HEK293 (cell line): ENCODE measurements around the gene MOCS3.

Experiments used
- CTCF ChIA-PET: fragments of 350-600 bp; formaldehyde crosslinking; extraction: SDS; loops from one replicate; lab custom pipeline; 2021; ENCODE audit warnings: antibody characterized with exemption; lab: Yijun Ruan, JAX
- POLR2A ChIA-PET: fragments of 300-600 bp; formaldehyde crosslinking; extraction: SDS; loops from one replicate; lab custom pipeline; 2020; ENCODE audit warnings: antibody characterized with exemption, inconsistent platforms; lab: Yijun Ruan, JAX
- H3K27ac ChIP-seq: fragments of 200-500 bp; sonication (Bioruptor generic); 2 replicates; pipeline ENCODE4 v1.5.1; 2014; ENCODE audit warnings: low read depth, low read length, control low read depth, inconsistent platforms; ENCODE audit errors: extremely low read depth
- H3K36me3 ChIP-seq, 2 experiments: fragments of 200-500 bp in 1 of 2; sonication (Bioruptor generic) in 1 of 2; 1 replicate in 1 of 2; 2 replicates in 1 of 2; pipeline ENCODE4 v1.5.1; 2014 to 2017; ENCODE audit warnings: inconsistent platforms in 2 of 2, low read length in 2 of 2; ENCODE audit not compliant: control insufficient read depth in 2 of 2, insufficient read depth in 1 of 2
- H3K4me1 ChIP-seq: fragments of 200-500 bp; sonication (Bioruptor generic); 2 replicates; pipeline ENCODE4 v1.5.1; 2014; ENCODE audit warnings: mild to moderate bottlenecking, low read length, inconsistent platforms; ENCODE audit not compliant: control insufficient read depth, insufficient read depth
- H3K4me3 ChIP-seq: 2 replicates; pipeline ENCODE4 v1.5.1; 2011; ENCODE audit warnings: low read depth, mild to moderate bottlenecking, control low read depth, low read length, moderate library complexity
- H3K9me3 ChIP-seq: fragments of 200-500 bp; sonication (Bioruptor generic); 2 replicates; pipeline ENCODE4 v1.5.1; 2014; ENCODE audit warnings: low read depth, low read length, inconsistent platforms; ENCODE audit not compliant: control insufficient read depth, insufficient read depth
- FEZF1 ChIP-seq: fragments of 450-650 bp; formaldehyde crosslinking; IDR thresholded peaks from 2 replicates; pipeline ENCODE4 v1.5.1; 2016; ENCODE audit warnings: missing biosample characterization, missing genetic modification characterization
- KLF10 ChIP-seq: fragments of 450-650 bp; IDR thresholded peaks from 2 replicates; pipeline ENCODE4 v1.5.1; 2018; ENCODE audit warnings: missing biosample characterization, mild to moderate bottlenecking, missing genetic modification characterization
- OSR2 ChIP-seq: fragments of 450-650 bp; formaldehyde crosslinking; IDR thresholded peaks from 2 replicates; pipeline ENCODE4 v1.5.1; 2016; ENCODE audit warnings: missing biosample characterization, missing genetic modification characterization
- OVOL3 ChIP-seq: fragments of 450-650 bp; formaldehyde crosslinking; IDR thresholded peaks from 2 replicates; pipeline ENCODE4 v1.5.1; 2016; ENCODE audit warnings: missing biosample characterization, missing genetic modification characterization
- PRDM1 ChIP-seq: fragments of 450-650 bp; formaldehyde crosslinking; IDR thresholded peaks from 2 replicates; pipeline ENCODE4; 2016; ENCODE audit warnings: missing biosample characterization, missing genetic modification characterization
- SP7 ChIP-seq: fragments of 450-650 bp; formaldehyde crosslinking; IDR thresholded peaks from 2 replicates; pipeline ENCODE4 v1.5.1; 2016; ENCODE audit warnings: missing biosample characterization, missing genetic modification characterization
- ZNF140 ChIP-seq: fragments of 450-650 bp; formaldehyde crosslinking; IDR thresholded peaks from 2 replicates; pipeline ENCODE4 v1.5.1; 2016; ENCODE audit warnings: missing biosample characterization, missing genetic modification characterization
- ZNF146 ChIP-seq: fragments of 450-650 bp; formaldehyde crosslinking; IDR thresholded peaks from 2 replicates; pipeline ENCODE4 v1.5.1; 2016; ENCODE audit warnings: missing biosample characterization, missing genetic modification characterization
- ZNF292 ChIP-seq: fragments of 450-650 bp; formaldehyde crosslinking; IDR thresholded peaks from 2 replicates; pipeline ENCODE4 v1.5.1; 2016; ENCODE audit warnings: low read depth, missing biosample characterization, missing genetic modification characterization, borderline replicate concordance
- ZNF350 ChIP-seq: fragments of 450-650 bp; formaldehyde crosslinking; IDR thresholded peaks from 2 replicates; pipeline ENCODE4 v1.5.0; 2017; ENCODE audit warnings: missing biosample characterization, mild to moderate bottlenecking, missing genetic modification characterization
- ZNF514 ChIP-seq: fragments of 450-650 bp; formaldehyde crosslinking; IDR thresholded peaks from 2 replicates; pipeline ENCODE4 v1.5.1; 2016; ENCODE audit warnings: missing biosample characterization, missing genetic modification characterization
- ZNF529 ChIP-seq: fragments of 450-650 bp; formaldehyde crosslinking; IDR thresholded peaks from 2 replicates; pipeline ENCODE4 v1.5.1; 2017; ENCODE audit warnings: missing genetic modification characterization, missing biosample characterization; ENCODE audit not compliant: insufficient replicate concordance
- ZNF560 ChIP-seq: fragments of 450-650 bp; formaldehyde crosslinking; IDR thresholded peaks from 2 replicates; pipeline ENCODE4 v1.5.1; 2017; ENCODE audit warnings: missing biosample characterization, missing genetic modification characterization, borderline replicate concordance
- ZNF585B ChIP-seq: fragments of 450-650 bp; formaldehyde crosslinking; IDR thresholded peaks from 2 replicates; pipeline ENCODE4 v1.5.1; 2016; ENCODE audit warnings: missing biosample characterization, missing genetic modification characterization
- ZNF600 ChIP-seq: fragments of 450-650 bp; formaldehyde crosslinking; IDR thresholded peaks from 2 replicates; pipeline ENCODE4 v1.5.1; 2016; ENCODE audit warnings: missing biosample characterization, missing genetic modification characterization
- ZNF624 ChIP-seq: fragments of 450-650 bp; formaldehyde crosslinking; IDR thresholded peaks from 2 replicates; pipeline ENCODE4 v1.5.1; 2017; ENCODE audit warnings: missing biosample characterization, missing genetic modification characterization
- ZNF629 ChIP-seq: fragments of 450-650 bp; formaldehyde crosslinking; IDR thresholded peaks from 2 replicates; pipeline ENCODE4 v1.5.1; 2017; ENCODE audit warnings: missing biosample characterization, missing genetic modification characterization
- ZNF664 ChIP-seq: fragments of 450-650 bp; formaldehyde crosslinking; IDR thresholded peaks from 2 replicates; pipeline ENCODE4 v1.5.1; 2016; ENCODE audit warnings: missing biosample characterization, missing genetic modification characterization
- ZNF747 ChIP-seq: fragments of 450-650 bp; formaldehyde crosslinking; IDR thresholded peaks from 2 replicates; pipeline ENCODE4 v1.5.1; 2016; ENCODE audit warnings: missing biosample characterization, missing genetic modification characterization
- ZNF776 ChIP-seq: fragments of 450-650 bp; formaldehyde crosslinking; IDR thresholded peaks from 2 replicates; pipeline ENCODE4 v1.5.0; 2017; ENCODE audit warnings: missing biosample characterization, missing genetic modification characterization, borderline replicate concordance
- ZSCAN23 ChIP-seq: fragments of 450-650 bp; formaldehyde crosslinking; IDR thresholded peaks from 2 replicates; pipeline ENCODE4 v1.5.1; 2016; ENCODE audit warnings: missing biosample characterization, missing genetic modification characterization
- TF ChIP-seq, protein P1 (sequence below): fragments of 450-650 bp; formaldehyde crosslinking; IDR thresholded peaks from 2 replicates; pipeline ENCODE4 v1.5.1; 2017; ENCODE audit warnings: missing biosample characterization, missing genetic modification characterization
- TF ChIP-seq, protein P2 (sequence below): sonication (generic); formaldehyde crosslinking; IDR thresholded peaks from 2 replicates; pipeline ENCODE4 v1.8.1; 2022; ENCODE audit warnings: mild to moderate bottlenecking, moderate library complexity, missing genetic modification reagents
- TF ChIP-seq, protein P3 (sequence below): fragments of 450-650 bp; formaldehyde crosslinking; IDR thresholded peaks from 2 replicates; pipeline ENCODE4 v1.5.1; 2016; ENCODE audit warnings: missing biosample characterization, missing genetic modification characterization
- TF ChIP-seq, protein P4 (sequence below): fragments of 450-650 bp; formaldehyde crosslinking; IDR thresholded peaks from 2 replicates; pipeline ENCODE4 v1.5.1; 2016; ENCODE audit warnings: missing biosample characterization, missing genetic modification characterization, borderline replicate concordance

The MOCS3 gene

DNA sequence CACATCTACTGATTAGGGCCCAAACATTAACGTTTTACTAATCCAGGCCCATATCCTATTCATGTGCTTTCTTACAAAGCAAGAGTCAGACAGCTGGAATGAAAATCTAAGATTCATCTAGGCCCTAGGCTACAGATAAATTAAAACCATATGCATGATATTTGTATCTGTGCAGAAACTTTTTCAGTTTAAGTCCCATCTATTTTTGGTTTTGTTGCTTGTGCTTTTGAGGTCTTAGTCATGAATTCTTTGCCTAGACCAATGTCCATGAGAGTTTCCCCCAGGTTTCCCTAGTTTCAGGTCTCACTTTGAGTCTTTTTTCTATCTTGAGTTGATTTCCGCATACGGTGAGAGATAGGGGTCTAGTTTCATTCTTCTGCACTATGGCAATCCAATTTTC is 47.6 kb upstream of the MOCS3 start:
- no peak overlapping the region for H3K27ac ChIP-seq
- TF ChIP-seq ZNF664 (tag by site-specific recombination) (no peak), ZSCAN23 (tag by site-specific recombination) (no peak), OSR2 (tag by site-specific recombination) (no peak), FEZF1 (tag by site-specific recombination) (no peak), ZNF292 (tag by site-specific recombination) (no peak), ZNF146 (tag by site-specific recombination) (no peak), ZNF560 (tag by site-specific recombination) (no peak), OVOL3 (no peak), ZNF624 (no peak), ZNF585B (tag by site-specific recombination) (no peak), ZNF514 (tag by site-specific recombination) (no peak)
- TF ChIP-seq, protein P1, sequence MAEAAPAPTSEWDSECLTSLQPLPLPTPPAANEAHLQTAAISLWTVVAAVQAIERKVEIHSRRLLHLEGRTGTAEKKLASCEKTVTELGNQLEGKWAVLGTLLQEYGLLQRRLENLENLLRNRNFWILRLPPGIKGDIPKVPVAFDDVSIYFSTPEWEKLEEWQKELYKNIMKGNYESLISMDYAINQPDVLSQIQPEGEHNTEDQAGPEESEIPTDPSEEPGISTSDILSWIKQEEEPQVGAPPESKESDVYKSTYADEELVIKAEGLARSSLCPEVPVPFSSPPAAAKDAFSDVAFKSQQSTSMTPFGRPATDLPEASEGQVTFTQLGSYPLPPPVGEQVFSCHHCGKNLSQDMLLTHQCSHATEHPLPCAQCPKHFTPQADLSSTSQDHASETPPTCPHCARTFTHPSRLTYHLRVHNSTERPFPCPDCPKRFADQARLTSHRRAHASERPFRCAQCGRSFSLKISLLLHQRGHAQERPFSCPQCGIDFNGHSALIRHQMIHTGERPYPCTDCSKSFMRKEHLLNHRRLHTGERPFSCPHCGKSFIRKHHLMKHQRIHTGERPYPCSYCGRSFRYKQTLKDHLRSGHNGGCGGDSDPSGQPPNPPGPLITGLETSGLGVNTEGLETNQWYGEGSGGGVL (tag by site-specific recombination): no peak
- TF ChIP-seq, protein P2, sequence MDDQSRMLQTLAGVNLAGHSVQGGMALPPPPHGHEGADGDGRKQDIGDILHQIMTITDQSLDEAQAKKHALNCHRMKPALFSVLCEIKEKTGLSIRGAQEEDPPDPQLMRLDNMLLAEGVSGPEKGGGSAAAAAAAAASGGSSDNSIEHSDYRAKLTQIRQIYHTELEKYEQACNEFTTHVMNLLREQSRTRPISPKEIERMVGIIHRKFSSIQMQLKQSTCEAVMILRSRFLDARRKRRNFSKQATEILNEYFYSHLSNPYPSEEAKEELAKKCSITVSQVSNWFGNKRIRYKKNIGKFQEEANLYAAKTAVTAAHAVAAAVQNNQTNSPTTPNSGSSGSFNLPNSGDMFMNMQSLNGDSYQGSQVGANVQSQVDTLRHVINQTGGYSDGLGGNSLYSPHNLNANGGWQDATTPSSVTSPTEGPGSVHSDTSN (CRISPR knock-in tag): no peak
- TF ChIP-seq, protein P3, sequence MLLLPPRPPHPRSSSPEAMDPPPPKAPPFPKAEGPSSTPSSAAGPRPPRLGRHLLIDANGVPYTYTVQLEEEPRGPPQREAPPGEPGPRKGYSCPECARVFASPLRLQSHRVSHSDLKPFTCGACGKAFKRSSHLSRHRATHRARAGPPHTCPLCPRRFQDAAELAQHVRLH (tag by site-specific recombination): no peak
- CTCF ChIA-PET: interaction anchor here (1.4 kb wide), 1 partner anchor 18 kb away, joined by 10 read pairs; no protein-coding TSS in a partner anchor
- POLR2A ChIA-PET: no interaction called here
- H3K4me1 ChIP-seq: peaks cover 23% of the 10 kb centered on the region
- peaks cover 8 to 51% of the 10 kb centered on the region in 2 experiments; a peak in 2 of 3 replicates for H3K36me3 ChIP-seq
- H3K4me3 ChIP-seq: no peak overlapping the region
- no peaks in the 10 kb centered on the region for H3K9me3 ChIP-seq

DNA sequence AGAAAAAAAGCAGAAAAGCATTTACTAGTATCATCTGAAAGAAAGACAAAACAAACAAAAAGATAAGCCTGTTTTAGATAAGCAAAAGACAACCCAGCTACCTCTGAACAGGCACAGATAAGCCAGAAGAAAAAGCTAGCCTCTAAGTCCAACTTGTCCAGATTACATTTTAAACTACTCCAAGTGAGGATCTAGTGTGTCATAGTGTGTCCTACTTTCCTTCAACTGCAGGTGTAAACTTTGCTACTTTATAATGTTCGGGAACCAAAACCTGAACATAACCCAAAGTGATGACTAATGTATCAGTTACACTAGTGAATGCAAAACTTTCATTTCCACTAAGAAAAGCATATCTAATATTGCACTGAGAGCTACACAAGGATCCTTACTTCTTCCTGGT is 46.9 kb upstream of the MOCS3 start:
- Histone ChIP-seq H3K9me3 (no peaks in the 10 kb centered on the region), H3K27ac (no peak overlapping the region), H3K36me3 (peaks cover 8 to 52% of the 10 kb centered on the region in 2 experiments; a peak in 2 of 3 replicates), H3K4me3 (no peak overlapping the region), H3K4me1 (peaks cover 27% of the 10 kb centered on the region)
- TF ChIP-seq ZNF600 (tag by site-specific recombination) (0 out of 2 replicates have a peak, but pooled peaks have one; percentile 24), PRDM1 (tag by site-specific recombination) (peak; percentile 79; the same call in 1 of the 2 replicates), ZNF529 (tag by site-specific recombination) (no peak)
- ChIA-PET POLR2A (no interaction called here), CTCF (interaction anchor here (0.6 to 1.4 kb wide), 2 partner anchors 17 to 34 kb away, joined by 3 to 10 read pairs; no protein-coding TSS in a partner anchor)

DNA sequence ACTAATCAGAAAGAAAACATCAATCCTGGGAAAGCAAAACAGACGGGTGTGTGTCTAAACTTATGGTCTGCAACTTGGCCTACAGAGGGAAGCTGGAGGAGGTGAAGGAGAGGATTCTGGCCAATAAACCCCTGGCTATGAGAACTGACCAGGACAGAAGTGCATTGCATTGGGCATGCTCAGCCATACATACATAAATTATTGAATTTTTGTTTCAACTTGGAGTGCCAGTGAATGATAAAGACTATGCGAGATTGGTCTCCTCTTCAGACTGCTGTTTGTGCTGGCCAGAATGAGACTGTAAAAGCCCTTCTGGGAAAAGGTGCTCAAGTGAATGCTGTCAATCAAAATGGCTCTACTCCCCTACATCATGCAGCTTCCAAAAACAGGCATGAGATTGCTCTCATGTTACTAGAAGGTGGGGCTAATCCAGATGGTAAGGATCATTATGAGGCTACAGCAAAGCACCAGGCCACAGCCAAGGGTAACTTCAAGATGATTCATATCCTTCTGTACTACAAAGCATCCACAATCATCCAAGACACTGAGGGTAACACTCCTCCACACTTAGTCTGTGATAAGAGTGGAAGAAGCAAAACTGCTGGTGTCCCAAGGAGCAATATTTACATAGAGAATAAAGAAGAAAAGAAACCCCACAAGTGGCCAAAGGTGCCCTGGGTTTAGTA is 44.8 kb upstream of the MOCS3 start:
- H3K4me1 ChIP-seq: peaks cover 39% of the 10 kb centered on the region
- H3K36me3 ChIP-seq: peaks cover 5 to 60% of the 10 kb centered on the region in 2 experiments
- ChIA-PET CTCF (interaction anchor here (0.6 to 1.0 kb wide), 3 partner anchors 10 to 119 kb away, joined by 3 read pairs; partner anchors contain the start of gene BCAS4), POLR2A (interaction anchor here (1.6 kb wide), 1 partner anchor 17 kb away, joined by 6 read pairs; the partner anchor contains the start of gene ADNP)
- H3K4me3 ChIP-seq: no peak overlapping the region
- H3K9me3 ChIP-seq: no peaks in the 10 kb centered on the region
- no peak overlapping the region for H3K27ac ChIP-seq
- TF ChIP-seq KLF10 (tag by site-specific recombination) (no peak), ZNF776 (tag by site-specific recombination) (no peak), ZNF600 (tag by site-specific recombination) (peak; percentile 79), ZNF747 (no peak), SP7 (tag by site-specific recombination) (peak; percentile 63), ZNF629 (tag by site-specific recombination) (0 out of 2 replicates have a peak, but pooled peaks have one; percentile 30), ZNF350 (tag by site-specific recombination) (no peak), ZNF140 (tag by site-specific recombination) (no peak)
- TF ChIP-seq, protein P4, sequence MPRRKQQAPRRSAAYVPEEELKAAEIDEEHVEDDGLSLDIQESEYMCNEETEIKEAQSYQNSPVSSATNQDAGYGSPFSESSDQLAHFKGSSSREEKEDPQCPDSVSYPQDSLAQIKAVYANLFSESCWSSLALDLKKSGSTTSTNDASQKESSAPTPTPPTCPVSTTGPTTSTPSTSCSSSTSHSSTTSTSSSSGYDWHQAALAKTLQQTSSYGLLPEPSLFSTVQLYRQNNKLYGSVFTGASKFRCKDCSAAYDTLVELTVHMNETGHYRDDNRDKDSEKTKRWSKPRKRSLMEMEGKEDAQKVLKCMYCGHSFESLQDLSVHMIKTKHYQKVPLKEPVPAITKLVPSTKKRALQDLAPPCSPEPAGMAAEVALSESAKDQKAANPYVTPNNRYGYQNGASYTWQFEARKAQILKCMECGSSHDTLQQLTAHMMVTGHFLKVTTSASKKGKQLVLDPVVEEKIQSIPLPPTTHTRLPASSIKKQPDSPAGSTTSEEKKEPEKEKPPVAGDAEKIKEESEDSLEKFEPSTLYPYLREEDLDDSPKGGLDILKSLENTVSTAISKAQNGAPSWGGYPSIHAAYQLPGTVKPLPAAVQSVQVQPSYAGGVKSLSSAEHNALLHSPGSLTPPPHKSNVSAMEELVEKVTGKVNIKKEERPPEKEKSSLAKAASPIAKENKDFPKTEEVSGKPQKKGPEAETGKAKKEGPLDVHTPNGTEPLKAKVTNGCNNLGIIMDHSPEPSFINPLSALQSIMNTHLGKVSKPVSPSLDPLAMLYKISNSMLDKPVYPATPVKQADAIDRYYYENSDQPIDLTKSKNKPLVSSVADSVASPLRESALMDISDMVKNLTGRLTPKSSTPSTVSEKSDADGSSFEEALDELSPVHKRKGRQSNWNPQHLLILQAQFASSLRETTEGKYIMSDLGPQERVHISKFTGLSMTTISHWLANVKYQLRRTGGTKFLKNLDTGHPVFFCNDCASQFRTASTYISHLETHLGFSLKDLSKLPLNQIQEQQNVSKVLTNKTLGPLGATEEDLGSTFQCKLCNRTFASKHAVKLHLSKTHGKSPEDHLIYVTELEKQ (tag by site-specific recombination): peak; percentile 46; the same call in 1 of the 2 replicates
